HEK293 (cell line): ENCODE results near the gene TTC34.

Experiments
- CTCF ChIA-PET: fragments of 350-600 bp; formaldehyde crosslinking; extraction: SDS; loops from one replicate; lab custom pipeline; 2021; ENCODE audit warnings: antibody characterized with exemption; lab: Yijun Ruan, JAX
- POLR2A ChIA-PET: fragments of 300-600 bp; formaldehyde crosslinking; extraction: SDS; loops from one replicate; lab custom pipeline; 2020; ENCODE audit warnings: antibody characterized with exemption, inconsistent platforms; lab: Yijun Ruan, JAX
- H3K27ac ChIP-seq: fragments of 200-500 bp; sonication (Bioruptor generic); 2 replicates; pipeline ENCODE4 v1.5.1; 2014; ENCODE audit warnings: low read depth, low read length, control low read depth, inconsistent platforms; ENCODE audit errors: extremely low read depth
- H3K36me3 ChIP-seq, 2 experiments: fragments of 200-500 bp in 1 of 2; sonication (Bioruptor generic) in 1 of 2; 1 replicate in 1 of 2; 2 replicates in 1 of 2; pipeline ENCODE4 v1.5.1; 2014 to 2017; ENCODE audit warnings: inconsistent platforms in 2 of 2, low read length in 2 of 2; ENCODE audit not compliant: control insufficient read depth in 2 of 2, insufficient read depth in 1 of 2
- H3K4me1 ChIP-seq: fragments of 200-500 bp; sonication (Bioruptor generic); 2 replicates; pipeline ENCODE4 v1.5.1; 2014; ENCODE audit warnings: mild to moderate bottlenecking, low read length, inconsistent platforms; ENCODE audit not compliant: control insufficient read depth, insufficient read depth
- H3K4me3 ChIP-seq: 2 replicates; pipeline ENCODE4 v1.5.1; 2011; ENCODE audit warnings: low read depth, mild to moderate bottlenecking, control low read depth, low read length, moderate library complexity
- H3K9me3 ChIP-seq: fragments of 200-500 bp; sonication (Bioruptor generic); 2 replicates; pipeline ENCODE4 v1.5.1; 2014; ENCODE audit warnings: low read depth, low read length, inconsistent platforms; ENCODE audit not compliant: control insufficient read depth, insufficient read depth
- FEZF1 ChIP-seq: fragments of 450-650 bp; formaldehyde crosslinking; IDR thresholded peaks from 2 replicates; pipeline ENCODE4 v1.5.1; 2016; ENCODE audit warnings: missing biosample characterization, missing genetic modification characterization
- PBX3 ChIP-seq: sonication (generic); formaldehyde crosslinking; IDR thresholded peaks from 2 replicates; pipeline ENCODE4 v1.8.1; 2022; ENCODE audit warnings: mild to moderate bottlenecking, moderate library complexity, missing genetic modification reagents
- RBAK ChIP-seq: fragments of 450-650 bp; formaldehyde crosslinking; IDR thresholded peaks from 2 replicates; pipeline ENCODE4 v1.5.1; 2016; ENCODE audit warnings: missing biosample characterization, missing genetic modification characterization
- SALL2 ChIP-seq: fragments of 450-650 bp; formaldehyde crosslinking; IDR thresholded peaks from 2 replicates; pipeline ENCODE4 v1.5.0; 2017; ENCODE audit warnings: missing biosample characterization, mild to moderate bottlenecking, missing genetic modification characterization, borderline replicate concordance
- ZBTB48 ChIP-seq: fragments of 450-650 bp; formaldehyde crosslinking; IDR thresholded peaks from 2 replicates; pipeline ENCODE4 v1.5.1; 2016; ENCODE audit warnings: missing biosample characterization, missing genetic modification characterization
- ZFP37 ChIP-seq: fragments of 450-650 bp; formaldehyde crosslinking; IDR thresholded peaks from 2 replicates; pipeline ENCODE4 v1.5.1; 2016; ENCODE audit warnings: missing biosample characterization, missing genetic modification characterization
- ZNF112 ChIP-seq: fragments of 450-650 bp; formaldehyde crosslinking; IDR thresholded peaks from 2 replicates; pipeline ENCODE4 v1.5.0; 2017; ENCODE audit warnings: missing biosample characterization, missing genetic modification characterization
- ZNF140 ChIP-seq: fragments of 450-650 bp; formaldehyde crosslinking; IDR thresholded peaks from 2 replicates; pipeline ENCODE4 v1.5.1; 2016; ENCODE audit warnings: missing biosample characterization, missing genetic modification characterization
- ZNF23 ChIP-seq: fragments of 450-650 bp; formaldehyde crosslinking; IDR thresholded peaks from 2 replicates; pipeline ENCODE4 v1.5.1; 2016; ENCODE audit warnings: missing biosample characterization, missing genetic modification characterization, borderline replicate concordance
- ZNF311 ChIP-seq: fragments of 450-650 bp; formaldehyde crosslinking; IDR thresholded peaks from 2 replicates; pipeline ENCODE4 v1.5.1; 2017; ENCODE audit warnings: missing biosample characterization, missing genetic modification characterization, borderline replicate concordance
- ZNF335 ChIP-seq: fragments of 450-650 bp; formaldehyde crosslinking; conservative IDR thresholded peaks from 2 replicates; pipeline ENCODE4 v1.5.1; 2016; ENCODE audit warnings: missing biosample characterization, missing genetic modification characterization
- ZNF426 ChIP-seq: fragments of 450-650 bp; formaldehyde crosslinking; IDR thresholded peaks from 2 replicates; pipeline ENCODE4 v1.5.1; 2017; ENCODE audit warnings: missing biosample characterization, missing genetic modification characterization, mild to moderate bottlenecking, inconsistent platforms, moderate library complexity
- ZNF473 ChIP-seq: fragments of 450-650 bp; formaldehyde crosslinking; IDR thresholded peaks from 2 replicates; pipeline ENCODE4 v1.5.1; 2017; ENCODE audit warnings: missing biosample characterization, missing genetic modification characterization
- ZNF488 ChIP-seq: fragments of 450-650 bp; formaldehyde crosslinking; IDR thresholded peaks from 2 replicates; pipeline ENCODE4 v1.5.1; 2016; ENCODE audit warnings: missing biosample characterization, missing genetic modification characterization
- ZNF529 ChIP-seq: fragments of 450-650 bp; formaldehyde crosslinking; IDR thresholded peaks from 2 replicates; pipeline ENCODE4 v1.5.1; 2017; ENCODE audit warnings: missing genetic modification characterization, missing biosample characterization; ENCODE audit not compliant: insufficient replicate concordance
- ZNF530 ChIP-seq: fragments of 450-650 bp; formaldehyde crosslinking; IDR thresholded peaks from 2 replicates; pipeline ENCODE4 v1.5.1; 2016; ENCODE audit warnings: low read depth, missing biosample characterization, missing genetic modification characterization
- ZNF639 ChIP-seq: fragments of 450-650 bp; formaldehyde crosslinking; IDR thresholded peaks from 2 replicates; pipeline ENCODE4 v1.5.1; 2016; ENCODE audit warnings: missing biosample characterization, missing genetic modification characterization
- ZNF707 ChIP-seq: fragments of 450-650 bp; formaldehyde crosslinking; IDR thresholded peaks from 2 replicates; pipeline ENCODE4 v1.5.1; 2016; ENCODE audit warnings: missing biosample characterization, missing genetic modification characterization
- ZNF837 ChIP-seq: fragments of 450-650 bp; formaldehyde crosslinking; IDR thresholded peaks from 2 replicates; pipeline ENCODE4 v1.5.1; 2016; ENCODE audit warnings: missing biosample characterization, missing genetic modification characterization

The TTC34 gene

GRCh38 chr1:2812939-2813653, 11.6 kb upstream of the TTC34 start:
- no peak for TF ChIP-seq PBX3
- TF ChIP-seq ZNF112: 0 out of 2 replicates have a peak, but pooled peaks have one; percentile 33
- TF ChIP-seq, all 188 proteins: peak for 1
- Histone ChIP-seq H3K4me1 (no peaks in the 10 kb centered on the region), H3K36me3 (no peaks in the 10 kb centered on the region), H3K9me3 (no peaks in the 10 kb centered on the region), H3K4me3 (no peak overlapping the region), H3K27ac (no peak overlapping the region)
- ChIA-PET CTCF (interaction anchor here (3.1 kb wide), 1 partner anchor 9 kb away, joined by 11 read pairs; no protein-coding TSS in a partner anchor), POLR2A (no interaction called here)

- POLR2A ChIA-PET: no interaction called here
Measured at GRCh38 chr1:2812136-2812535, 10.6 kb upstream of the TTC34 start.

GRCh38 chr1:2811533-2811918, 10.0 kb upstream of the TTC34 start:
- Histone ChIP-seq H3K27ac (no peak overlapping the region), H3K36me3 (no peaks in the 10 kb centered on the region), H3K4me1 (no peaks in the 10 kb centered on the region), H3K4me3 (no peak overlapping the region), H3K9me3 (no peaks in the 10 kb centered on the region)
- TF ChIP-seq ZBTB48 (no peak), ZNF335 (tag by site-specific recombination) (no peak), RBAK (tag by site-specific recombination) (no peak), ZNF311 (no peak), ZNF530 (tag by site-specific recombination) (no peak), ZNF837 (tag by site-specific recombination) (no peak), ZNF426 (tag by site-specific recombination) (no peak), SALL2 (no peak), ZNF529 (no peak), ZNF473 (tag by site-specific recombination) (no peak), ZNF639 (tag by site-specific recombination) (no peak), ZNF707 (tag by site-specific recombination) (no peak)
- ChIA-PET POLR2A (no interaction called here), CTCF (interaction anchor here (3.1 kb wide), 1 partner anchor 11 kb away, joined by 11 read pairs; no protein-coding TSS in a partner anchor)

More at GRCh38 chr1:2812136-2812535, 10.6 kb upstream of the TTC34 start:
- Histone ChIP-seq H3K9me3 (no peaks in the 10 kb centered on the region), H3K27ac (no peak overlapping the region), H3K36me3 (no peaks in the 10 kb centered on the region), H3K4me3 (no peak overlapping the region), H3K4me1 (no peaks in the 10 kb centered on the region)
- CTCF ChIA-PET: interaction anchor here (0.6 to 3.1 kb wide), 2 partner anchors 10 to 11 kb away, joined by 3 to 11 read pairs; no protein-coding TSS in a partner anchor
- TF ChIP-seq ZNF707 (tag by site-specific recombination) (no peak), FEZF1 (tag by site-specific recombination) (no peak), ZNF140 (tag by site-specific recombination) (no peak), ZFP37 (tag by site-specific recombination) (no peak), ZNF488 (tag by site-specific recombination) (no peak), ZNF23 (no peak)
- TF ChIP-seq, all 188 proteins: peak for 0
